Stimulated activated CD4-positive, alpha-beta T cell treated with anti-CD3 and anti-CD28 coated beads, Interleukin-4, amount 100 ng/mL, for 48 hours (primary cell): Measurements from ENCODE around the gene NRG2.

Experiments
- DNase-seq, 2 donors: peaks; one replicate each; pipeline ENCODE4 v3.0.0-alpha.2; 2020; ENCODE audit warnings: low read depth in 2 of 2

Gene NRG2

DNA sequence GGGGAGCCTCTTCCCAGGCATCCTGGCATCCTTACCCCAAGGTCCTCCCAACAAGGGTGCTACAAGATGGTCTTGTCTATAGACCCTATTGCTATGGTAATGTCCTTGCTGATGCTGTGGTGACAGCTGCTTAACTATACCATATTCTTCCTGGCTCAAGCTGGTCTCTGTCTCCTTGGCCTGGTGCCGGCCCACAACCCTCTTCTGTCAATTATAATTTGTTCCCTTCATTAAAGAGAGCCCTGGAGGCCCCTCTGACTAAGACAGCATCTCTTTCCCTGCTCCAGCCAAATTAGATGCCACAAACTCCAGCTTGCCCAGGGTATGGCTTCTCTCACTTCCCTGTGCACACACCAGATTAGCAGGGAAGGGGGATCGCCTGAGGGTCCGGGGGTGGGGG lies 160.8 kb downstream of the NRG2 start:
- DNase-seq: no peak

DNA sequence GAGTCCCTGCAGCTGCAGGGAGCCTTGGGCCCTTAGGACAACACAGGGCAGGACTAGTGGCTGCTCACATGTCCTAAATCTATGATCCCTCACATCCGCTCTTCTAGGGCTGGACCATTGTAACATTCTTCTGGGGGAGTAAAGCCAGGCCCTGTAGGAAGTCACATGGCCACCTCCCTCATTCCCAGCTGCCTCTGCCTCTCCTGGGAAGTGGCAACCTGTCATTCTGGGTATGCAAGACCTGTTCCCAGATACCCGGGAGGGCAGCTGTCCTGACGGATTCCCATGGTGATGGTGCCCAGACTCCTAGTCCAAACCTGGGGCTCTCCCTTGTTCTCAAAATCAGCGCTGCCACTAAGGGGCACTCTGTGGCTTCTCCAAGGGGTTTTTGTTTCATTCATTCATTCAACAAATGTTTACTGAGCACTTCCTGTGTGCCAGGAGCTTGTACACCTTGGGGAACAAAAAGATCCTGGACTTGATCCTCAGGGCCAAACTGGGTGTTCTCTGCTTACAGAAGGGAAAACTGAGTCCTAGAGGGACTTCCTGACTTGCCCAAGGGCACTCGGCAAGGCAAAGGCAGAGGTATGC lies 161.9 kb downstream of the NRG2 start:
- no peak for DNase-seq

DNA sequence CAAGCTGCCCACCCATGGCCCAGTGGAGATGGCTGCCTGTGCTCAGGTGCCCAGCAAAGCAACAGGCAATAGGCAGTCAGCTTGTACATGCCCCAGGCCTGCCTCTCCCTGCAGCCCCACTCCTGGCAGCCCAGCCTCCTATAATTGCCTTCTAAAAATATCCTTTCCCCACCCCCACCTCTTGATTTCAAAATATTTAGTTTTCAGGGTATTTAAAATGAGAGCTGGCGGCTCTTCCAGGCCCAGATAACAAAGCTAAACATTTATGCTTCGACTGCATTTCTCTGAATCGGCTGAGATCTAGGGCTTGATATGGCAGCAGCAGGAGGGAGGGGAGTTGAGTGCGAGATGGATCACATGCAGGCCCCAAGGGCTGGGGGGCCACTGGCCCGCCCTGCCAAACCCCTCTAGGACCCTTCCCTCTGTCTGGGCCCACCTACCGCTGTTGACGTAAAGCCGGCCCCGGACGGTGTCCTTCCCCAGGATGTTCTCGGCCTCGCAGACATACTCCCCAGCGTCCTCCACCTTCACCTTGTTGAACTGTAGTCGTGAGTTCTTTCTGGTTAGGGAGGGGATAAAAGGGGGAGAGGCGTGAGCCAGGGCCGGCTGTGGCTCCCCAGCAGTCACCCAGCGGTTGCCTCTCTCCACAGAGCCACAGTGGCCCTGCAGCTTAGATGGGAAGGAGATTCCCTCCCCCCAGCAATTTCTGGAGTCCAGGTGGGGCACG lies 162.5 kb downstream of the NRG2 start:
- no peak for DNase-seq

DNA sequence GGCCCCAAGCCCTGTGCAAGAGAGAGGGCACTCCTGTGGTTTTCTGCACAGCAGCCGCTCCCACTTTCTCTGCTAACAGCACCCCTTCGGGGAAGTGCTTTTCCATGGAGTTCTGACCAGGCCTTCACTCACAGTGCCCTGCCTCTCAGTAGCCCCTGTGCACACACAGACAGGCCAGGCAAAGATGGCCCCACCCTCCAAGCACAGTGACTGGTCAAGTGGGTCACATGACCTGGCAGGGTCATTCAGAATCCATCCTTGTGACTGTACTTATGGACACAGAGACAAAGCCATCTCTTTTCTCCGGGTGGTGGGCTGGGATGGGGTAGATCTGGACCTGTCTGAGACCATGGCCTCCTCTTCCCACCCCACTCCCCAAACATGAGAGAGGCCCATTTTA lies 165.0 kb downstream of the NRG2 start:
- DNase-seq: no peak

DNA sequence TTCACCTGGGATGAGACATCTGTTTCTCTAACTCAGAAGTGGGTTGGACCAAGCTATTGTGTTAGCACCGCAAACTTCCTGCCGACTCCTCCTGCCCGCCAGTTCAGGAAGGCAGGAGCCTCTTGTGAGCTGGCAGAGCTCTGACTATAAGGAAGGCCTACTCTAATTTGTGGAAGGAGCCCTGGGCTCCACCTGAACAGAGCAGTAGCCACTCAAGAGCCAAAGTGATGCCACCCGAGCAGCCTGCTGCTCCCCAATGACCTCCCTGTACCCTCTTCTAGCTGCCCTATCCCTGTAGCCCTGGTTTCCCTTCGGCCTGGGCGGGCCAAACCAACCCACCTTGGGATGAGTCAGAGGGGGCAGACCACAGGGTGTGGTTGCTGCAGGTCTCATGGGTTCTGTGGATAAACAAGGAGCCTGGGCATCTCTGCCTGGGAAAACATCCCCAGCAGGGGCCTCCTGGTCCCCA lies 165.9 kb downstream of the NRG2 start:
- no peak for DNase-seq

DNA sequence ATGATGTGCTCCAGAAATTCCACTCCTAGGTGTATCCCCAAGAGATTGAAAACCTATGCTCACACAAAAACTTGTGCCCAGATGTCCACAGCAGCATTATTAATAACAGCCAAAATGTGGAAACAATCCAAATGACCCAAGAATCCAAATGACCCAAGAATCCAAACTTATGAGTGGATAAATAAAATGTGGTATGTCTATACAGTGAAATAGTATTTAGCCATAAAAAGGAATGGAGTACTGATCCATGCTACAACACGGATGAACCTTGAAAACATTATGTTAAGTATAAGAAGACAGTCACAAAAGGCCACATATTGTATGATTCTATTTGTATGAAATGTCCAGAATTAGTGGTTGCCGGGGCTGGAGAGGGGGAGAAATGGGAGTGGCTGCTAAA lies 167.1 kb downstream of the NRG2 start:
- no peak for DNase-seq

DNA sequence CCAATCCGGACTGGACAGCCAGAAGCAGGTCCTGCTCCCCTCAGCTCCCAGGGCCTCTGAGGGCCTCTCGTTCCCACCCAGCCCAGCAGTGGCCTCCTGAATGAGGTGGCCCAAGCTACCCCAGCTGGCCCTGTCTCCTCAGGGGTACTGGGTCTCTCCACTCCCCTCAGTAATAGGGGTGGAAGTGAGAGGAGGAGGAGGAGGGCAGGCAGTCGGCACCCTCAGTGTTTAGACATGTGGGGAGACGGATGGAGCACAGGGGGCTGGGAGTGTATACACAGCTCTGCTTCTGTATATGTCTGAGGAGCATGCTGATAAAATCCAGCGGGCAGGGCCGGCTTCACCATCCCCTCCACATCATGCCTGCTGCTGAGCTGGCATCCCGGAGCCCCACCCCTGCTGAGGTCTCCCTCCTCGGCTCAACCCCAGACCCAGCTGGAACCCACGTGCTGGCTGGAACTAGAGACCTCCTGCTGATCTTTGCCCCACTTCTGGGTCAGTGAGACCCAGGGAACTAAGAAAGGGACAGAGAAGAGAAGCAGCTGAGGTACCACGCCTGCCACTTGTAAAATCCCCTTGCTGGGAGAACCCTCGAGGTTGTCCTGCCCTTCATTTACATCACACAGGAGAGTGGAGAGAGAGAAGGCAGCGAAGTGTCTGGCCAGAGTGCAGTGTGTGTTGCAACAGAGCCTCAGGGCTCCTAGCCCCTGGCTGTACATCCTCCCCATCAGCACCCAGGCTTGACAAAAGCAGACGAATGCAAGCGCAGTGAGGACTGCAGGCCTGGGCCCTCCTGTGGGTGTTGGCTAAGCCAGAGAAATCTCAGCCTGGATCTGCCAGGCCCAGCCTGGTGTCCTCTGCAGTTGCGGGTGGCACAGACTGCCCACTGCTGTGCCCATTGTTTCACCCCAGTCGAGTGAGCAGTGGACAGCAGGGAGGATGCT lies 170.0 kb downstream of the NRG2 start:
- DNase-seq: no peak

DNA sequence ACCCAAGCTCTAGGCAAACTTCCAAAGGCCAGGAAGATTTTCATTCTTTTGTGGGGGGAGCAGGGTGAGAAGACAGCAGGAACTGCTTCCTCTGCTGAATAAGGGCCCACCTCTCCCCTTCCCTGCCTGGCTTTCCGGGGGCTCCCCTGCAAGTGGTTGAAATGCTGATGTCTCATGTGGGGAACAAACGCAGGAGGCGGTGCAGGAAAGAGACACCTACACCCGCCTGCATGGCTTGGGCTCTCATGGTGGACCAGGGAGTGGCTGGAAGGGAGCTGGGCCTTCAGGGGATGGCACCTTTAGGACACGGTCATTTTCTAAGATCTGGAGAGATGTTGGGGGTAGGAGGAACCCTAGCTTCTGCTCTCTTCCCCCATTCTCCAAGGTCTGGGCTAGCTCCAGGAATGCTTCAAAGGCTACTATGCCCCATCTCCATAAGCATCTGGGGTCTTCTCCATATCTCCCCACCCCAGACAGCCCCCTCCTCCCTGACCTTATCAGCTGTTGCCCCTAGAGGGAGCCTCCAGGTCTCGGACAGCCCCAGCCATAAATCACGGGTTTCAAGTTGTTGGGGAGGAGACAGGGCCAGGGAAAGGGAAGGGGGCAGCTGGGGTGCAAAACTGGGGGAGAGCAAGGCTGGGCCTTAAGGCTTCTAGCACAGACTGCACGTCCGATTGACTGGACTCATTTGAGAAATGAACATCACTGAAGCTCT lies 170.9 kb downstream of the NRG2 start:
- DNase-seq: no peak

DNA sequence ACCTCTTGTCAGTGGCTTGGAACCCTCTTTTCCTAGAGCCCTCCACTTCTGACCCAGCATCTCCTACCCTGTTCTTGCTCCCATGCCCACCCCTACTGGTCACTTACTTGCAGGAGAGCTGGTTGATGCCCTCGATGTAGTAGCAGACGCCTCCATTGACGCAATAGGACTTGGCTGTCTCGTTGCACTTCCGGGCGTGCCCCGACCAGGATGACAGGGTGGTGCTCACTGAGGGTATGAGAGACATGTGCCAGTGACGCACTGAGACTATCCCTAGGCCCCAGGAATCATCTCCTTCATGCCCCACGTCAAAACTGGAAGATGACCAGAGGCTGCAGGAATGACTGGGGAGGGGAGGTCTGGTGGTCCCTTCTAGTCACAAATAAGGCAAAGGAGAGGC lies 171.5 kb downstream of the NRG2 start:
- DNase-seq: no peak

DNA sequence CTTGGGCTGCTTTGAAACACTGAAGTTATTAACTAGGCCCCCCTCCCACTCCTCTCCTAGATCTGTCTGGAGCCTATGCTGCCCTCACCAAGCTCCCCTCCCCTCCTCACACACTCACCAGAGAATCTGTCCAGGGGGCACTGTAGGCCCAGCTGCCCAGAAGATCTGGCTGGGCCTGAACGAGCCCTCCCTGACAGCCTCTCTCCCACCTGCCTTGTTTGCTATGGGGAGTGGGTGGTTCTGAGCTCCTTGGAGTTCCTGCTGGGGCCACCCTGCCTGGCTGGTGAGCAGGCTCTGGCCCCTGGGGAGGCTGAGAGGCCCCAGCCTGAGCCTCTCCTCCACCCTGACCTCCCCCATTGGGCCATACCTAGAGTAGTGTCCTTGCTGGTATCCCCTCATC lies 172.4 kb downstream of the NRG2 start:
- DNase-seq: no peak

DNA sequence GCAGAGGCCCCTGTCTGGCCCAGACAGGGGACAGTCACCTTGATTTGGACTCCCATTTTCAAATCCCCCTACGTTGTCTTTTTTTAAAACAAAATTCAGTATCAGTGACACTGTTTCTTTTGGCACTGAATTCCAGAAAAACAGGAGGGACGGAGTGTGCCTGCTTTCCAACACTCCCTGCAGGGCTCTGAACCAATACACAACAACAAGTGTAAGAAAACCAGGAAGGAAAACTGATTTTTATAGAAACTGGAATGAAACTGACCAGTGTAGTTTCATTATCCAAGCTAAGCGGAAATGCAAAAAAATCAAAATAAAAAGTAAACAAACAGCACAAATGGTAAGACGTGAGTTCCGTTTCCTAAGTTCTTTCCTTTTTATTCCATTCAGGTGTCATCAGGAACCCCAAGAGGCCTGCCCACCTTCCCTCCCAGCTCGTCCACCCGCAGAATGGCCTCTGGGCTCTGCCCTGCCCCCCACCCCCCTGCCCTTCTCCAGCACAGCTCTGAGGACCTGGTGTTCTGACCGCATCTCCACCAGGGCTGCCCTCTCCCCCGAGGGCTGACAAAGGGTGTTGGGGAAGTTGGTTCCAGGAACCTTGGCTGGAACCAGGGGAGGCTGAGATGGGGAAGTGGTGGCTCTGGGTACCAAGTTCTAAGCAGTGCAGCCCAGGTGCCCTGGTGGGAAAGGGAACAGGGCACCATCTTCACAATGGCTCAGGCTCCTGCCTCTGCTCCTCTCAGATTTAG lies 173.9 kb downstream of the NRG2 start:
- DNase-seq: no peak

DNA sequence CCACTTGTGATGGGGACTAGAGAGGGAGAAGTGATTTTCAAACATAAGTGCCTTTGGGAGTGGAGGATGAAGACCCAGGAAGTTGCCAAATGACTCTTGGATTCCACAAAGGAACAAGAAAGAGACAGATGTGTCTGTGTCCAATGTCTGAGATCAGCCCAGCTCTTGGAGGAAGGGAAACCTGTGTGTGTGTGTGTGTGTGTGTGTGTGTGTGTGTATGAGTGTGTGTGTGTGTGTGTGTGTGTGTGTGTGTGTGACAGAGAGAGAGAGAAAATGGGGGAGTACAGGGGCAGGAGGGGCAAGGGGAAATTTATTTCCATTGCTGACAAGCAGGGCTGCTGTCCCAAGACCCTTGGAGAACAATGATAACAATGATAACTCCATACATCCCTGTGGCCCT lies 175.5 kb downstream of the NRG2 start:
- no peak for DNase-seq

DNA sequence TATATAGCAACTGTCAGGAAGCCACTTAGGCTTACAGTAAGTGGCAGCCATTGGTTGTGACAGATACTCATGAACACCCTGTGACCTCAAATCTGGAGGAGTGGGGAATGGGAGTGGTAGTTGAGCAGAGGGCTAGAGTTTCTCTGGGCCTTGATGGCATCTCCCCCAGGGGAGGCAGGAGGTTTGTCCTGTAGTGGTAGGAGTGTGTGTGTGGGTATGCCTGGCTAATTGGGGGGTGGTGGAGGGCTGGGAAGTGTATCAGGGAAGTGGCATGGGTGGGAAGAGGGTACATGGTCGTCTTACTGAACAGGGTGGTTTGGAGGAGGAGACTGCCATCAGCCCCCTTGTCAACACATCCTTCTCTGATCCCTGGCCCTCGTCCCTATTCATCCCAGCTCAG lies 176.0 kb downstream of the NRG2 start:
- no peak for DNase-seq

DNA sequence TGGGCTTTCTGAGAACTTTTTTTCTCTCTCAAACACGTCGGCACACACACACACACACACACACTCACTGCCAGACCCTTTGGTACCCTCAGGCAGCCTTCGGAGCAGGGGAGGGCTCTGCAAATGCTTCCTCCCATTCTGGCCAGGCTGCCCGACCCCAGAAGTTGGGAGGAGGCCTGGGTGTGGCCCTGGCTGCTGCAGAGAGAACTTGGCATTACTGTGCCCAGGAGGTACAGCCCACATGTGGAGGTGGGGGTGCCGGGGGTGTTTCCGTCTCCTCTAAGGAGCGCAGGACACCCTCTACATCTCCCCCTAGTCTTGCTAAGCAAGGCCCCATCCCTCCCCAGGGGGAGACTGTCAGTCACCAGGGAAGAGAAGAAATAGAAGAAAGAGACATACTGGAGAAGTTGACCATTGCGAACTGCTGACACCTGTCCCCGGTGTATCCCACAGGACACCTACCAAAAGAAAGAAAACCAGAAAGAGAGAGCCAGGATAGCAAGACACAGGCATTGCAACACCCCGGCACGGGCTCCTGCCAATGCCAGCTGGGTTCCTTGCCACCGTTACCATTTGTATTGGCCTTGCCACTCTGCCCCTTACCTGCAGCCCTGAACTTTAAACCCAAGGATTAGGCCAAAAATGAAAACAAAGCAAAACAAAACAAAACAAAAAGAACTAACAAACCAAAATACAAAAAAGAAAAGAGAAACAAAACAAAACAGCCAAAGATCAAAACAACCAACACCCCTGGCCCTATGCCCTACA lies 178.2 kb downstream of the NRG2 start:
- DNase-seq: no peak

DNA sequence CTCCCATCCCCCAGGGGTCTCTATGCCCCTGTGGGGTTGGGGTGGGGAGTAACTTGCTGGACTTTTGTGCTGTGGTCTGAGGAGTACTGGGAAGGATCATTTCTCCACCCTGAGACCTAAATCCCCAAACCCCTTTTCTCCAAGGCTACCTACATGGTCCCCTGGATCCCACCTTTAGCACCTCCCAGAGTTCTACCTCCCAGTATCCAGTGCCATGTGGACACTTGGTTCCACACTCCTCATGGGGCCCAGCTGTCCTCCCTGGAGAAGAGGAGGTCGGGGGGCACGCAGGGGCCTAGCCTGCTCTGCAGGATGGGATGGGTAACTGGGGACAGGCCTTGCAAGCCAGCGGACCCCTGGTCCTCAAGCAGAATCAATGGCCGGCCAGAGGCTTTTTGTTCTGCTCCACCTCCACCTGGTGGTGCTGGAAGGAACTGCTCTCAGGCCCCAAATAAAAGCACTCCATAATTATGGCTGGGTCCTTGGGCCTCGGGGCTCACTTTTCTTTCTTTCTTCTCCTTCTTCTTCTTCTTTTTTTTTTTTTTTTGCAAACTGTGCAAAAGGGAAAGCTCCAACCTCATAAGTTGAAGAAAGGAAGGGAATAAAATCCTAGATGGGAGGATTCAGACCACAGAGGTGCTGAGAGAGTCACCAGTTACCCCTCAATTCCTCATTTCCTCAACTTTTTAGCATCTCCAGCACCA lies 179.1 kb downstream of the NRG2 start:
- DNase-seq: peak; percentile 41 to 50

DNA sequence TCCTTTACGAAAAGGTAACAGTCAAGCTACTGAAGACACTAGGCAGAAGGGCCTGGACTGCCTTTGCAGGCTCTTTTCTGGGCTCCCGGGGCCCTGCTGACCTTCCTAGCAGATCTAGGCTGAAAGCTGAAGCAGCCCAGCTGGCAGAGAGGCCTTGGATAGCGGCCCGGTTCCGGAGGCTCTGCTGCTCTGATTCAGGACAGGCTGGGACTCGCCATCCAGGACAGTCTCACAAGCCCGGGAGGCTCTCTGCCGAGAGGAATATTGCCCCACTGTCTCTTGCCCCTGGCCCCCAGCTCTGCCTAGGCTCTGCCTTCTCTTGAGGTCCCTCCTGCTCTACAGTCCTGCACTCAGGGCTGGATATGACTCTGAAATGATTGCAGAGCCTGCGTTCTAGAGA lies 179.7 kb downstream of the NRG2 start:
- DNase-seq: no peak

DNA sequence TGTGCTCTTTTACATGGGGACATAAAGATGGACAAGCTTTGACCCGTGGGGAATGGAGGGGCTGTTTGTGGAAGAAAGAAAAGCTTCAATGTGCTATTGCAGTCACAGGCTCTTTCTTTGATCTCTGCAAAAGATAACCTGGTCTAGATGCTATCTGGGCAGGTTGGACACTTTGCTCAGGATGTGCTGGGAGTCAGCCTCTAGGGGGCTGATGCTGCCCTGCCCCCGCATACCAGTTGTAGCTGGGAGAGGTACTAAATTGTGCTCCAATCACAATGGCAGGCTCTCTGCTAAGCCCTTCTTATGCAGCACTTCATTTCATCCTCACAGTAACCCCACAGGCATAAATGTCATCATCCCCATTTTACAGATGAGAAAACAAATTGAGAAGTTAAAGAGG lies 180.3 kb downstream of the NRG2 start:
- DNase-seq: no peak

DNA sequence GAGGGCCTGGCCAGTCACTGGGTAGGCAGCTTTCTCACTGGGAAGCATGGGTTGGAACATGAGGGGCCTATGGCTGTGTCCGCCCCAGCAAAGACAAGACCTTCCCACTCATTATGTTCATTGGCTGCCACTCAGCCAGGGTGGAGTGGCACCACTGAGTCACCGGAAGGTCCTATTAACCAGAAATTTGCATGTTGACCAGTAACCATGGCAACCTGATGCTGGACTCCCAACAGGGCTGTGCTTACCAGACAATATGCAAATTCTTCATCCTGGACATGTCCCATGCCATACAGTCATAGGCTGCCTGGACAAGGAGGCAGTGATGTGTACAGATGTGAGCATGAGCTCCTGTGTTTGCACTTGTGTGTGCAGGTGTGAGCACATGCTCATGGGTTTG lies 180.8 kb downstream of the NRG2 start:
- DNase-seq: no peak

DNA sequence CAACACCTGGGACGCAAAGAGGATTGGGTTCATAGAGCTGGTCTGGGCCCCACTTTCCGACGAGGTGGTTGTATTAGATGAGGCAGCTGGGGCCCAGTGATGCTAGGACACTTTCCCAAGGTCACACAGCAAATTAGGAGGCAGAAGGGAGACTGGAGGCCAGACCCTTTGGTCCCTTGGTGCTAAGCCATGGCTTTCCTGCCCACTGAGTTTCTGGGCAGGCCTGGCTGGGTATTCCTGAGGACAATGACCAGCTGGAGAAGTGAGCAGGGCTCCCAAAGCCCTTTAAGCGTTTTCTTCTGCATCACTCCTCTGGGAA lies 181.3 kb downstream of the NRG2 start:
- no peak for DNase-seq
